Sigmoid colon (tissue), 7 donors: ENCODE data around the gene TES. TPM values are rescaled to one million over a fixed set of nuclear protein-coding genes. Genes with fewer than 3 reads are reported as not detected.

Experiments used
- DNase-seq: peaks from one replicate; pipeline ENCODE4 v3.0.0-alpha.2; 2019
- H3K27ac ChIP-seq, 4 donors: fragments of 200-600 bp; sonication (generic); one replicate each; pipeline ENCODE4 v1.5.1; 2016 to 2019; ENCODE audit warnings: mild to moderate bottlenecking in 1 of 4
- H3K27me3 ChIP-seq, 3 donors: fragments of 200-600 bp; sonication (generic); one replicate each; pipeline ENCODE4 v1.5.1; 2019; ENCODE audit warnings: mild to moderate bottlenecking in 1 of 3
- H3K36me3 ChIP-seq, 4 donors: fragments of 200-600 bp; sonication (generic); one replicate each; pipeline ENCODE4 v1.5.1; 2016 to 2019
- H3K4me1 ChIP-seq, 4 donors: fragments of 200-600 bp; sonication (generic); one replicate each; pipeline ENCODE4 v1.5.1; 2017 to 2019
- H3K4me3 ChIP-seq, 4 donors: fragments of 200-600 bp; sonication (generic); one replicate each; pipeline ENCODE4 v1.5.1; 2017 to 2019; ENCODE audit warnings: mild to moderate bottlenecking in 2 of 4, moderate library complexity in 1 of 4
- H3K9me3 ChIP-seq, 4 donors: fragments of 200-600 bp in 3 of 4; sonication (generic) in 3 of 4; one replicate each; pipeline versions ENCODE4 v1.5.1 to v1.6.1; 2013 to 2019
- CTCF ChIP-seq, 4 experiments: fragments of 450-650 bp in 3 of 4; fragments of 200-600 bp in 1 of 4; IDR thresholded peaks; one replicate each; pipeline ENCODE4 v1.5.1; 2016 to 2019; ENCODE audit warnings: antibody characterized with exemption in 4 of 4, mild to moderate bottlenecking in 3 of 4, moderate library complexity in 2 of 4
- EP300 ChIP-seq, 4 donors: sonication (generic); formaldehyde crosslinking; IDR thresholded peaks; one replicate each; pipeline ENCODE4 v1.6.1; 2017; ENCODE audit warnings: antibody characterized with exemption in 4 of 4
- POLR2A ChIP-seq, 2 donors: fragments of 450-650 bp; IDR thresholded peaks; one replicate each; pipeline ENCODE4 v1.6.1; 2016; ENCODE audit warnings: antibody characterized with exemption in 2 of 2, mild to moderate bottlenecking in 2 of 2, moderate library complexity in 2 of 2
- POLR2AphosphoS5 ChIP-seq, 4 donors: sonication (generic); formaldehyde crosslinking; IDR thresholded peaks; one replicate each; pipeline ENCODE4 v1.6.1; 2017; ENCODE audit warnings: antibody characterized with exemption in 4 of 4
- WGBS, 2 donors: extraction: QIAGEN DNeasy Blood & Tissue Kit; methylation state at CpG; one replicate each; pipeline ENCODE4 v1.1.7; 2013; 5-methylcytosine and 5-hydroxymethylcytosine counted together
- intact Hi-C: fragments of 100-400 bp; cut with DNase I; formaldehyde crosslinking; loops from one replicate; pipeline ENCODE4 v1.15.1; 2023
- polyA plus RNA-seq, 3 donors: library from polyadenylated mRNA; stranded (reverse); fragments of 200-250 nt; gene quantifications; one replicate each; pipeline ENCODE4 v1.2.3, GENCODE V29; 2013
- total RNA-seq, 4 donors: library from RNA; depleted of rRNA; stranded (reverse); fragments of >200 nt; gene quantifications; one replicate each; pipeline ENCODE4 v1.1.0, GENCODE V29; 2016
- donor health status: healthy with polysubstance abuse.
- donor health status: Bipolar disorder and iron deficiency.
- donor health status: healthy.

The TES gene
- total and polyA plus RNA-seq, 7 donors = 53.5 to 514 (median 289) TPM

- Histone ChIP-seq H3K4me1 (peaks cover 0 to 100% (median 61%) of the 10 kb centered on the region in 4 donors), H3K27ac (peak overlapping the region in 3 of 4 donors; percentile 93 to 97 (median 96))
These were observed 9.5 kb downstream of the TES start for GRCh38 chr7:116219834-116220233.

GRCh38 chr7:116222501-116222900 is 12.2 kb downstream of the TES start:
- Histone ChIP-seq H3K27ac (peak overlapping the region; percentile 39 to 97 (median 94)), H3K4me1 (peaks cover 0 to 97% (median 53%) of the 10 kb centered on the region in 4 donors), H3K36me3 (no peaks in the 10 kb centered on the region), H3K9me3 (no peaks in the 10 kb centered on the region), H3K4me3 (peak overlapping the region in 3 of 4 donors; percentile 8 to 39 (median 36)), H3K27me3 (no peaks in the 10 kb centered on the region)
- WGBS, 2 donors = 82 to 84% methylated on average over 5 of the region's 5 CpGs
- TF ChIP-seq POLR2A (IDR thresholded peaks at IDR 0.05) = no peak
- TF ChIP-seq POLR2AphosphoS5 (IDR thresholded peaks at IDR 0.05) = no peak
- no peak for TF ChIP-seq CTCF (IDR thresholded peaks at IDR 0.05)
- no peak for TF ChIP-seq EP300 (IDR thresholded peaks at IDR 0.05)
- DNase-seq = no peak
- intact Hi-C loops = no loop called here

More at GRCh38 chr7:116219834-116220233, 9.5 kb downstream of the TES start:
- no peak for DNase-seq
- TF ChIP-seq POLR2AphosphoS5 (IDR thresholded peaks at IDR 0.05) = no peak
- TF ChIP-seq EP300 (IDR thresholded peaks at IDR 0.05) = peak in 1 of 4 donors; percentile 11
- no peak for TF ChIP-seq POLR2A (IDR thresholded peaks at IDR 0.05)
- Histone ChIP-seq H3K36me3 (no peaks in the 10 kb centered on the region), H3K4me3 (no peak overlapping the region), H3K9me3 (no peaks in the 10 kb centered on the region), H3K27me3 (no peaks in the 10 kb centered on the region)
- 87 to 93% methylated on average over 4 of the region's 4 CpGs for WGBS, 2 donors
- intact Hi-C loops = no loop called here

- no peak for DNase-seq
- H3K27me3 ChIP-seq = no peaks in the 10 kb centered on the region
- intact Hi-C loops = no loop called here
- H3K4me1 ChIP-seq = peaks cover 0 to 97% (median 52%) of the 10 kb centered on the region in 4 donors
- peak overlapping the region in 3 of 4 donors; percentile 8 to 39 (median 36) for H3K4me3 ChIP-seq
- peak overlapping the region in 3 of 4 donors; percentile 93 to 97 (median 96) for H3K27ac ChIP-seq
- H3K36me3 ChIP-seq = no peaks in the 10 kb centered on the region
- TF ChIP-seq EP300 (IDR thresholded peaks at IDR 0.05) (no peak), POLR2A (IDR thresholded peaks at IDR 0.05) (no peak), POLR2AphosphoS5 (IDR thresholded peaks at IDR 0.05) (no peak), CTCF (IDR thresholded peaks at IDR 0.05) (no peak)
- no peaks in the 10 kb centered on the region for H3K9me3 ChIP-seq
- 79 to 93% methylated on average over 1 of the region's 1 CpG for WGBS, 2 donors
These were observed 13.2 kb downstream of the TES start for GRCh38 chr7:116223588-116223987.

- Histone ChIP-seq H3K27me3 (no peaks in the 10 kb centered on the region), H3K9me3 (no peaks in the 10 kb centered on the region), H3K4me3 (peak overlapping the region in 2 of 4 donors; percentile 13 to 39), H3K4me1 (peaks cover 0 to 97% (median 52%) of the 10 kb centered on the region in 4 donors), H3K36me3 (no peaks in the 10 kb centered on the region), H3K27ac (peak overlapping the region in 3 of 4 donors; percentile 93 to 97 (median 96))
- intact Hi-C loops = no loop called here
- 63 to 82% methylated on average over 2 of the region's 2 CpGs for WGBS, 2 donors
- no peak for DNase-seq
- TF ChIP-seq POLR2AphosphoS5 (IDR thresholded peaks at IDR 0.05) (no peak), CTCF (IDR thresholded peaks at IDR 0.05) (no peak), POLR2A (IDR thresholded peaks at IDR 0.05) (no peak), EP300 (IDR thresholded peaks at IDR 0.05) (no peak)
These were observed 14.3 kb downstream of the TES start for GRCh38 chr7:116224492-116225098.

GRCh38 chr7:116225860-116226259 is 15.5 kb downstream of the TES start:
- H3K27ac ChIP-seq = peak overlapping the region in 3 of 4 donors; percentile 93 to 97 (median 96)
- H3K4me1 ChIP-seq = peaks cover 0 to 97% (median 50%) of the 10 kb centered on the region in 4 donors
- no peak for DNase-seq
- H3K36me3 ChIP-seq = no peaks in the 10 kb centered on the region
- intact Hi-C loops = no loop called here
- H3K9me3 ChIP-seq = no peaks in the 10 kb centered on the region
- H3K27me3 ChIP-seq = no peaks in the 10 kb centered on the region
- TF ChIP-seq CTCF (IDR thresholded peaks at IDR 0.05) = no peak
- no peak for TF ChIP-seq POLR2A (IDR thresholded peaks at IDR 0.05)
- TF ChIP-seq EP300 (IDR thresholded peaks at IDR 0.05) = no peak
- no peak for TF ChIP-seq POLR2AphosphoS5 (IDR thresholded peaks at IDR 0.05)
- peak overlapping the region in 1 of 4 donors; percentile 39 for H3K4me3 ChIP-seq
